ENCODE data around the gene GJB3.
"Not testable (repeated sequence)": the region's sequence is repeated elsewhere in the genome, so short reads cannot be mapped to it uniquely, and the experiment has no call there.

Gene GJB3

GRCh38 chr1:34781071-34781843 lies at the start of gene GJB3:
GJB3 (plus strand) TSS chr1:34781214; CDS start chr1:34784763, 3,549 bp downstream.
- DNase-seq (ENCODE audit: low read depth), result no peak

- DNase-seq (ENCODE audit: low read depth), result not testable (repeated sequence)
These were observed 48.2 kb upstream of the GJB3 start for GRCh38 chr1:34732831-34733230.

- DNase-seq (ENCODE audit: low read depth), result no peak
These were observed 44.3 kb upstream of the GJB3 start for GRCh38 chr1:34736692-34737091.

- DNase-seq (ENCODE audit: low read depth), result not testable (repeated sequence)
These were observed 43.8 kb upstream of the GJB3 start for GRCh38 chr1:34737236-34737635.

- DNase-seq (ENCODE audit: low read depth), result no peak
These were observed 41.4 kb upstream of the GJB3 start for GRCh38 chr1:34739613-34740012.

GRCh38 chr1:34740161-34740868 lies 40.7 kb upstream of the GJB3 start:
- DNase-seq (ENCODE audit: low read depth), result no peak

GRCh38 chr1:34742667-34743270 lies 38.2 kb upstream of the GJB3 start:
- DNase-seq (ENCODE audit: low read depth), result peak; percentile 59

GRCh38 chr1:34743775-34744174 lies 37.2 kb upstream of the GJB3 start:
- no peak for DNase-seq (ENCODE audit: low read depth)

- DNase-seq (ENCODE audit: low read depth), result no peak
These were observed 36.2 kb upstream of the GJB3 start for GRCh38 chr1:34744851-34745250.

GRCh38 chr1:34745666-34746065 lies 35.3 kb upstream of the GJB3 start:
- no peak for DNase-seq (ENCODE audit: low read depth)

- no peak for DNase-seq (ENCODE audit: low read depth)
These were observed 34.9 kb upstream of the GJB3 start for GRCh38 chr1:34746101-34746500.

GRCh38 chr1:34746785-34747637 lies 34.0 kb upstream of the GJB3 start:
- no peak for DNase-seq (ENCODE audit: low read depth)

GRCh38 chr1:34747638-34747941 lies 33.4 kb upstream of the GJB3 start:
- no peak for DNase-seq (ENCODE audit: low read depth)

- no peak for DNase-seq (ENCODE audit: low read depth)
These were observed 31.0 kb upstream of the GJB3 start for GRCh38 chr1:34749992-34750391.

GRCh38 chr1:34750610-34751009 lies 30.4 kb upstream of the GJB3 start:
- DNase-seq (ENCODE audit: low read depth), result no peak

- DNase-seq (ENCODE audit: low read depth), result no peak
These were observed 27.9 kb upstream of the GJB3 start for GRCh38 chr1:34753163-34753562.

- DNase-seq (ENCODE audit: low read depth), result no peak
These were observed 25.9 kb upstream of the GJB3 start, which contains the start of gene GJB5 for GRCh38 chr1:34754964-34755637. GJB5 (plus strand) TSS chr1:34755047; CDS start chr1:34757331, 2,284 bp downstream.

- no peak for DNase-seq (ENCODE audit: low read depth)
These were observed 25.1 kb upstream of the GJB3 start for GRCh38 chr1:34755961-34756360.

- no peak for DNase-seq (ENCODE audit: low read depth)
These were observed 23.6 kb upstream of the GJB3 start for GRCh38 chr1:34757386-34757785.

- no peak for DNase-seq (ENCODE audit: low read depth)
These were observed 22.3 kb upstream of the GJB3 start for GRCh38 chr1:34758751-34759150.

GRCh38 chr1:34759503-34760357 lies 21.3 kb upstream of the GJB3 start, which contains the start of gene GJB4:
GJB4 (plus strand) TSS chr1:34759740; CDS start chr1:34761255, 1,515 bp downstream.
- DNase-seq (ENCODE audit: low read depth), result no peak
